ENCODE results near the gene ANXA6.
"Not testable (repeated sequence)": the region's sequence is repeated elsewhere in the genome, so short reads cannot be mapped to it uniquely, and the experiment has no call there.

The ANXA6 gene

DNA sequence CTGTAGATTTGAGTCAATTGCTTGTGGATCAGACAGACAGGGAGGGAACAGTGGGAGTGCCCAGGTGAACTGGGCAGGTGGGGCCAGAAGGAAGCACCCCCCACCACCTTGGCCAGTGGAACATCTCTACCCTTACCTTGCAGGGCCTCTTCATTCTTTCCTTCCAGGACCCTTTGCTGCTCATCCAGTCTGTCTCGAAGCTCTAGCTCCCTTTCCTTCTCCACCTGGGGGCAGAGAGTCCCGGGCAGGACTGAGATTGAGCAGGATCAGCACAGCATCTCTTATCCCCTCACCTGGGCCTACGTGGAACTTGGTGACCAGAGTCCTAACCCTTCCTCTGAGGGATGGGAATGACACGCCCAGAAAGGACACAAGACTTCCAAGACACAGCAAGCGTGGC lies 41.3 kb upstream of the ANXA6 start:
- TF ChIP-seq, protein P1, sequence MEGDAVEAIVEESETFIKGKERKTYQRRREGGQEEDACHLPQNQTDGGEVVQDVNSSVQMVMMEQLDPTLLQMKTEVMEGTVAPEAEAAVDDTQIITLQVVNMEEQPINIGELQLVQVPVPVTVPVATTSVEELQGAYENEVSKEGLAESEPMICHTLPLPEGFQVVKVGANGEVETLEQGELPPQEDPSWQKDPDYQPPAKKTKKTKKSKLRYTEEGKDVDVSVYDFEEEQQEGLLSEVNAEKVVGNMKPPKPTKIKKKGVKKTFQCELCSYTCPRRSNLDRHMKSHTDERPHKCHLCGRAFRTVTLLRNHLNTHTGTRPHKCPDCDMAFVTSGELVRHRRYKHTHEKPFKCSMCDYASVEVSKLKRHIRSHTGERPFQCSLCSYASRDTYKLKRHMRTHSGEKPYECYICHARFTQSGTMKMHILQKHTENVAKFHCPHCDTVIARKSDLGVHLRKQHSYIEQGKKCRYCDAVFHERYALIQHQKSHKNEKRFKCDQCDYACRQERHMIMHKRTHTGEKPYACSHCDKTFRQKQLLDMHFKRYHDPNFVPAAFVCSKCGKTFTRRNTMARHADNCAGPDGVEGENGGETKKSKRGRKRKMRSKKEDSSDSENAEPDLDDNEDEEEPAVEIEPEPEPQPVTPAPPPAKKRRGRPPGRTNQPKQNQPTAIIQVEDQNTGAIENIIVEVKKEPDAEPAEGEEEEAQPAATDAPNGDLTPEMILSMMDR (conservative IDR thresholded peaks at IDR 0.05): no peak

DNA sequence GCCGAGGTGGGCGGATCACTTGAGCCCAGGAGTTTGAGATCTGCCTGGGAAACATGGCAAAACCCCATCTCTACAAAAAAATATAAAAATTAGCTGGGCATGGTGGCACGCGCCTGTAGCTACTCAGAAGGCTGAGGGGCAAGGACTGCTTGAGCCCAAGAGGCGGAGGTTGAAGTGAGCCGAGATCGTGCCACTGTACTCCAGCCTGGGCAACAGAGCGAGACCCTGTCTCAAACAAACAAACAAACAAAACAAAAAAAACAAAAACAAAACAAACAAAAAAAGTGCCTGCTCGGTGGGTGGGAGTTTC lies 39.7 kb upstream of the ANXA6 start:
- H3K27ac ChIP-seq: not testable (repeated sequence)

More for the DNA sequence above, 41.3 kb upstream of the ANXA6 start:
- no peak overlapping the region for H3K27ac ChIP-seq

DNA sequence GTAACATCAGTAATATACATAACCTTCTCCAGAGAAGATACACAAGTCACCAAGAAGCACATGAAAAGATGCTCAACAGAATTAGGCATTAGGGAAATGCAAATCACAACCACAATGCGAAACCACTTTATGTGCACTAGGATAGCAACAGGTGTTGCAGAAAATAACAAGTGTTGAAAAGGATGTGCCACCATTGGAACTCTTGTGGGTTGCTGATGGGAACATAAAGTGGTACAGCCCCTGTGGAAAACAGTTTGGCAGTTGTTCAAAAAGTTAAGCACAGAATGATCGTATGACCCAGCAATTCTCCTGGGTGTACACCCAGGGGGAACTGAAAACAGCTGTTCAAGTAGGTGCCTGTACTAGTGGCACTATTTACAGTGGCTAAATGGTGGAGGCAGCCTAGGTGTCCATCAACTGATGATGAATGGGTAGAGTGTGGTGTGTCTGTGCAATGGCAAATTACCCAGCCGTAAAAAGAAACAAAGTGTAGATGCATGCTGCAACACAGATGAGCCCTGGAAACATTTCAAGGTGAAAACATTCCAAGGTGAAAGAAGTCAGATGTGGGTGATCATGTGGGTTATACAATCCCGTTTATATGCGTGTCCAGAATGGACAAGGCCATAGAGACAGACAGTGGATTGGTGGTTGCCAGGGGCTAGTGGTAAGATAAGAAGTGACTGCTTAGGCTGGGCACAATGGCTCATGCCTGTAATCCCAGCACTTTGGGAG lies 39.1 kb upstream of the ANXA6 start:
- no peak overlapping the region for H3K27ac ChIP-seq

DNA sequence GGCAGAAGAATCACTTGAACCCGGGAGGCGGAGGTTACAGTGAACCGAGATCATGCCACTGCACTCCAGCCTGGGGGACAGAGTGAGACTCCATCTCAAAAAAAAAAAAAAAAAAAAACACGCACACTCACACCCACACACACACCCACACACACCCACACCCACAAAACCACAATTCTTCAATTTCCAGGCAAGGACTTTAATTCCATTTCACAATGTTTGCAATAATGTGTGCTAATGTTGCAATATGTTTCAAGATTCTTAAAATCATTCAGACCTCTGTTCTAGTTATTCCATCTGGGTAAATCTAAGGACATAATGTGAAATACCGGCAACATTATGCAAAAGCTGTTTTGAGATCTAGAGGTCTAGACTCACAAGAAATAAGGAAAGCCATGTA lies 38.0 kb upstream of the ANXA6 start:
- no peak overlapping the region for H3K27ac ChIP-seq
- TF ChIP-seq, protein P1 (conservative IDR thresholded peaks at IDR 0.05): no peak

More for the DNA sequence above, 39.1 kb upstream of the ANXA6 start:
- TF ChIP-seq, protein P1 (conservative IDR thresholded peaks at IDR 0.05): no peak

DNA sequence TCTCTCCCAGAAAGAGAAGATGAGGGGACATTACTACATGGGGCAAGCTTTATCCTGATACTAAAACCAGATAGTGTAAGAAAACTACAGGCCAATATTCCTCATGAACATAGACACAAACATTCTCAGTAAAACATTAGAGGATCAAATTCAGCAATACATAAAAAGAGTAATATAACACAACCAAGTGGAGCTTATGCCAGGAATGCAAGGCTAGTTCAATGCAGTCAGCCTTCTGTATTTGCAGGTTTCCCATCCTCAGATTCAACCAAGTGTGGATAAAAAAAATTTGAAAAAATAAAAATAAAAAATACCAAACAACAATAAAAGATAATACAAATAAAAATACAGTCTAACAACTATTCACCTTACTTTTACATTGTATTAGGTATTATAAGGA lies 35.0 kb upstream of the ANXA6 start:
- no peak overlapping the region for H3K27ac ChIP-seq
- TF ChIP-seq, protein P1 (conservative IDR thresholded peaks at IDR 0.05): no peak

DNA sequence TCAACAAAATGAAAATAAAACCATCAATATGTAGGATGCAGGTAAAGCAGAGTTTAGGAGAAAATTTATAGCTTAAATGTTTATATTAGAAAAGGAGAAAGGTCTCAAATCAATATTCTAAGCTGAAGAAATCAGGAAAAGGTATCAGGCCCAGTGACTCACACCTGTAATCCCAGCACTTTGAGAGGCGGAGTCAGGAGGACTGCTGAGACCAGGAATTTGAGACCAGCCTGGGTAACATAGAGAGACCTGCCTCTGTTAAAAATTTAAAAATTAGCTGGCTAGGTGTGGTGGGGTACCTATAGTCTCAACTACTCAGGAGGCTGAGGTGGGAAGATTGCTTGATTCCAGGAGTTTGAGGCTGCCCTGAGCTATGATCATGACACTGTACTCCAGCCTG lies 34.1 kb upstream of the ANXA6 start:
- TF ChIP-seq, protein P1 (conservative IDR thresholded peaks at IDR 0.05): no peak
- no peak overlapping the region for H3K27ac ChIP-seq

DNA sequence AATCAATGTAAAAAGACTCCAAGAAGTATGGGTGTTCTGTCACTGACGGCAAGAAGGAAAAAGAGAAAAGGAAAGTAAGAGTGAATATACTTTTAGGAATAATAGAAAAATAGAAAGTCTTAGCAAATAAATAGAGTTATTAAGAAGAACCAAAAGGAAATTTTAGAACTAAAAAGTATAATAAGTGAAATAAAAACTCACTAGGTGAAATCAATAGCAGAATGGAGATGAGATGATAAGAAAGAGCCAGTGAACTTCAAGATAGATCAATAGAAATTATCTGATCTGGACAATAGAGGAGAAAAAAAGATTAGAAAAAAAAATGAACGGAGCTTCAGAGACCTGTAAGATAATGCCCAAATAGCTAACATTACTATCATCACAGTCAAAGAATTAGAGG lies 31.6 kb upstream of the ANXA6 start:
- no peak overlapping the region for H3K27ac ChIP-seq
- TF ChIP-seq, protein P1 (conservative IDR thresholded peaks at IDR 0.05): no peak

DNA sequence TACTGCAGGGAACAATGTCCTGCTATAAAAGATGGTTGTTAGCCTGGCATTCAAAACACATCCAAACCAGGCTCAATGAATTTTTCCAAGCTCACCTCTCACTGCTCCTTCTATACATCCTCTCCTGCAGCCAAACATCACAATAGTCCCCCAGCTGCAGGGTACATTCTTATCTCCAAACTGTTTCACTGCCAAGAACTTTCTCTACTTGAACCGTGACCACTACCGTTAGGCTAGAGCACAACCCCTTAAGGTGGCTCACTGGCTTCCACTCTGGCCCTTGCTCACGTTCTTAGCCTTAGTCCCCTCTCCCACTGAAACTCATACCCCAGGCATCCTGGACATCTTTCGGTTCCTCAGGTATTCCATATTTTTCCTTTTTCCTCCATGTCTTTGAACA lies 29.0 kb upstream of the ANXA6 start:
- TF ChIP-seq, protein P1 (conservative IDR thresholded peaks at IDR 0.05): no peak
- H3K27ac ChIP-seq: no peak overlapping the region

Data from VCaP (cell line).